Panc1 (cell line): Measurements from ENCODE around the gene SSH3. TPM values are rescaled to one million over a fixed set of nuclear protein-coding genes. Genes with fewer than 3 reads are reported as not detected.
"Not testable (repeated sequence)": the region's sequence is repeated elsewhere in the genome, so short reads cannot be mapped to it uniquely, and the experiment has no call there.

Experiments
- ATAC-seq: fragments of 200-7000 bp; cut with Tn5 transposase; 2 replicates; pipeline ENCODE4 v1.9.1; 2020; ENCODE audit warnings: mild to moderate bottlenecking, moderate library complexity
- BruUV-seq: library from RNA; stranded (reverse); fragments of 400-500 nt; replicated peaks from 2 replicates; lab custom pipeline; 2021; lab: Mats Ljungman, UMichigan
- CTCF ChIA-PET: fragments of 300-600 bp; sonication (Branson Sonifier 250); formaldehyde crosslinking; loops from one replicate; lab custom pipeline; 2022; ENCODE audit warnings: antibody characterized with exemption; lab: Charles Lee
- POLR2A ChIA-PET: fragments of 300-600 bp; sonication (Branson Sonifier 250); formaldehyde crosslinking; loops from one replicate; lab custom pipeline; 2022; ENCODE audit warnings: antibody characterized with exemption; lab: Charles Lee
- DNase-seq: peaks from one replicate; pipeline ENCODE4 v3.0.0-alpha.2; 2010; ENCODE audit warnings: low read depth, low spot score
- H3K27ac ChIP-seq: 2 replicates; pipeline ENCODE4 v1.5.1; 2011; ENCODE audit warnings: mild to moderate bottlenecking, low read length, inconsistent platforms
- H3K27me3 ChIP-seq: fragments of 200-500 bp; sonication (Bioruptor generic); 2 replicates; pipeline ENCODE4 v1.6.0; 2014; ENCODE audit warnings: low read length, inconsistent platforms; ENCODE audit not compliant: control insufficient read depth, insufficient read depth
- H3K36me3 ChIP-seq: fragments of 200-500 bp; sonication (Bioruptor generic); 2 replicates; pipeline ENCODE4 v1.5.1; 2014; ENCODE audit warnings: inconsistent platforms, mild to moderate bottlenecking, low read length, moderate library complexity; ENCODE audit not compliant: control insufficient read depth, insufficient read depth
- H3K4me1 ChIP-seq: 2 replicates; pipeline ENCODE4 v1.5.1; 2011; ENCODE audit warnings: inconsistent platforms, mild to moderate bottlenecking, low read length, moderate library complexity; ENCODE audit not compliant: control insufficient read depth, insufficient read depth
- H3K4me3 ChIP-seq, 2 experiments: 2 replicates each; pipeline ENCODE4 v1.5.1; 2011 to 2012; ENCODE audit warnings: low read depth in 2 of 2, low read length in 2 of 2, mild to moderate bottlenecking in 2 of 2, inconsistent platforms in 1 of 2, moderate library complexity in 1 of 2
- H3K9me3 ChIP-seq: fragments of 200-500 bp; sonication (Bioruptor generic); 2 replicates; pipeline ENCODE4 v1.5.1; 2014; ENCODE audit warnings: low read depth, mild to moderate bottlenecking, inconsistent platforms, low read length, moderate library complexity; ENCODE audit not compliant: control insufficient read depth, insufficient read depth
- CTCF ChIP-seq: fragments of 450-650 bp; IDR thresholded peaks from 2 replicates; pipeline ENCODE4 v1.5.1; 2017; ENCODE audit warnings: mild to moderate bottlenecking
- POLR2AphosphoS5 ChIP-seq: IDR thresholded peaks from 2 replicates; pipeline ENCODE4 v1.6.1; 2012; ENCODE audit warnings: mild to moderate bottlenecking, low read depth, low read length, moderate library complexity
- REST ChIP-seq, 2 experiments: IDR thresholded peaks; 2 replicates each; pipeline ENCODE4 v1.6.1; 2011 to 2012; ENCODE audit warnings: low read depth in 2 of 2, control low read depth in 1 of 2, low read length in 1 of 2, mild to moderate bottlenecking in 1 of 2, moderate library complexity in 1 of 2; ENCODE audit not compliant: insufficient read depth in 1 of 2
- SIN3A ChIP-seq: IDR thresholded peaks from 2 replicates; pipeline ENCODE4 v1.6.1; 2012; ENCODE audit warnings: low read depth, mild to moderate bottlenecking, low read length, moderate library complexity, borderline replicate concordance; ENCODE audit not compliant: insufficient read depth
- TCF7L2 ChIP-seq: IDR thresholded peaks from 2 replicates; pipeline ENCODE4 v1.6.1; 2011; ENCODE audit warnings: mild to moderate bottlenecking, low read depth, low read length, inconsistent platforms
- in situ Hi-C: cut with HindIII; loops from 2 replicates; pipeline ENCODE4 v1.10.0; 2016; ENCODE audit warnings: low sequenced_read_pairs, low pct_unique_long_range_greater_than_20kb
- intact Hi-C: fragments of 100-400 bp; cut with micrococcal nuclease; formaldehyde crosslinking; loops from one replicate; pipeline ENCODE4 v1.10.0; 2022; ENCODE audit not compliant: unreplicated experiment
- total RNA-seq: library from RNA; stranded (reverse); gene quantifications from one replicate; pipeline ENCODE4 v1.2.1, GENCODE V29; 2021; ENCODE audit not compliant: unreplicated experiment

The SSH3 gene
- total RNA-seq, 1 experiment from 2014 or later: 79.8 TPM

- ChIA-PET CTCF (interaction anchor here (0.6 to 2.0 kb wide), 8 partner anchors 15 to 188 kb away, joined by 3 to 21 read pairs (median 8); partner anchors contain the start of genes ANKRD13D, GRK2 and SSH3), POLR2A (interaction anchor here (0.5 to 1.6 kb wide), 3 partner anchors 78 to 108 kb away, joined by 3 to 4 read pairs (median 4); no protein-coding TSS in a partner anchor)
- Histone ChIP-seq H3K36me3 (no peaks in the 10 kb centered on the region), H3K27ac (peak overlapping the region; percentile 97), H3K27me3 (no peaks in the 10 kb centered on the region), H3K9me3 (no peaks in the 10 kb centered on the region), H3K4me3 (peak overlapping the region; percentile 82 to 85), H3K4me1 (peaks cover 6% of the 10 kb centered on the region; the same call in 1 of the 2 replicates)
- no peak for DNase-seq
- BruUV-seq: no TSS peak
- ATAC-seq: peak; percentile 59
- in situ Hi-C loops (no loop called here), intact Hi-C loops (loop anchor here (2.0 to 10.0 kb wide), 2 partner anchors 53 to 223 kb away; no protein-coding TSS in a partner anchor)
- TF ChIP-seq REST (IDR thresholded peaks at IDR 0.05; ENCODE audit: insufficient read depth in 1 of 2, low read depth in 2 of 2, low read length in 1 of 2) (no peak), POLR2AphosphoS5 (no peak), SIN3A (no peak), TCF7L2 (no peak), CTCF (no peak)
Measured at GRCh38 chr11:67317888-67318555, 14.7 kb downstream of the SSH3 start.

GRCh38 chr11:67318876-67319275 lies 15.5 kb downstream of the SSH3 start:
- in situ Hi-C loops: not testable (repeated sequence)
- CTCF ChIA-PET: interaction anchor here (0.6 to 2.0 kb wide), 3 partner anchors 27 to 33 kb away, joined by 3 to 9 read pairs (median 9); partner anchors contain the start of gene ANKRD13D

More at GRCh38 chr11:67318876-67319275, 15.5 kb downstream of the SSH3 start:
- intact Hi-C loops: loop anchor here (10.0 kb wide), 1 partner anchor 224 kb away; no protein-coding TSS in a partner anchor
- DNase-seq, H3K9me3 ChIP-seq, H3K27me3 ChIP-seq, H3K36me3 ChIP-seq, H3K4me1 ChIP-seq, ATAC-seq, H3K27ac ChIP-seq, BruUV-seq: not testable (repeated sequence)
- peak overlapping the region in 1 of 2 experiments; percentile 85; a peak in 2 of 4 replicates for H3K4me3 ChIP-seq
- POLR2A ChIA-PET: interaction anchor here (0.6 kb wide), 1 partner anchor 50 kb away, joined by 15 read pairs; no protein-coding TSS in a partner anchor
